CD4-positive, alpha-beta T cell treated with Interleukin-15 for 1 hour (primary cell): ENCODE measurements around the gene CDC42BPG.
"Not testable (repeated sequence)": the region's sequence is repeated elsewhere in the genome, so short reads cannot be mapped to it uniquely, and the experiment has no call there.

Experiments
- DNase-seq: peaks from one replicate; pipeline ENCODE4 v3.0.0-alpha.2; 2020

Gene CDC42BPG

DNA sequence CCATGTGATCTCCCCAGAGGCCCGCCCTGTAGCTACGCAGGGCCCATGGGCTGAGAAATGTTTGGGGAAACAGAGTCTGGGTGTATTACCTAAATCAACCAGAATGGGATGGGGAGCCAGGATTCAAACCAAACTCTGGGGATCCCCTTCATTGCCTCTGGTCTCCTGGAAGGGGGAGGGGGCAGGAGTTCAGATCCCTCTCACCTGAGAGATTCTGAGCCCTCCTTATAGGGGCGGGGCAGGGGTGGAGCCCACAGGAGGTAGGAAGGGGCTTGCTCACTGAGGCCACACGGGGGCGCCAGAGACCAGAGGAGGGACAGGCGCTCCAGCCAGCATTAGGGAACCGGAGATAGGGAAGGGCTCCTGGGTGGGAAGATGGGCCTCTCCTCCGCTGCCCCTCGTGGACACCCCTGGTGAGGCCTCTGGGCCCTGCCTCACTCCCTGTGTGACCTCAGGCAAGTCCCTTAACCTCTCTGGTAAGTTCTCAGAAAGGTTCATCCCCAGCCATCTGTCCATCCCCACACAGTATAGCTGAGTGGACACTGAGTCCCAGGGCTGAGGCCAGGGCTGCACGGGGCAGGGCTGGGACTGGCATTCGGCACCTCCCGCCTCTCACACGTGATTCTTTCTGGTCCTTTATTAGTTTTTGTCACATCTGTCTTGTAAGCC, 2.7 kb upstream of the CDC42BPG start:
- DNase-seq: peak; percentile 89

DNA sequence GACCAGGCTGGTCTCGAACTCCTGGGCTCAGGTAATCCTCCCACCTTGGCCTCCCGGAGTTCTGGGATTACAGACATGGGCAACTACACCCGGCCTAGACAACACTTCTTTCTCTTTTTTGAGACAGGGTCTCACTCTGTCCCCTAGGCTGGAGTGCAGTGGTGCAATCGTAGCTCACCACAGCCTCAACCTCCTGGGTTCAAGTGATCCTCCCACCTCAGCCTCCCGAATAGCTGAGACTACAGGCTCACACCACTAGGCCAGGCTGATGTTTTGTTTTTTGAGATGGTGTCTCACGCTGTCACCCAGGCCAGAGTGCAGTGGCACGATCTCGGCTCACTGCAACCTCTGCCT, 1.3 kb upstream of the CDC42BPG start:
- not testable (repeated sequence) for DNase-seq

DNA sequence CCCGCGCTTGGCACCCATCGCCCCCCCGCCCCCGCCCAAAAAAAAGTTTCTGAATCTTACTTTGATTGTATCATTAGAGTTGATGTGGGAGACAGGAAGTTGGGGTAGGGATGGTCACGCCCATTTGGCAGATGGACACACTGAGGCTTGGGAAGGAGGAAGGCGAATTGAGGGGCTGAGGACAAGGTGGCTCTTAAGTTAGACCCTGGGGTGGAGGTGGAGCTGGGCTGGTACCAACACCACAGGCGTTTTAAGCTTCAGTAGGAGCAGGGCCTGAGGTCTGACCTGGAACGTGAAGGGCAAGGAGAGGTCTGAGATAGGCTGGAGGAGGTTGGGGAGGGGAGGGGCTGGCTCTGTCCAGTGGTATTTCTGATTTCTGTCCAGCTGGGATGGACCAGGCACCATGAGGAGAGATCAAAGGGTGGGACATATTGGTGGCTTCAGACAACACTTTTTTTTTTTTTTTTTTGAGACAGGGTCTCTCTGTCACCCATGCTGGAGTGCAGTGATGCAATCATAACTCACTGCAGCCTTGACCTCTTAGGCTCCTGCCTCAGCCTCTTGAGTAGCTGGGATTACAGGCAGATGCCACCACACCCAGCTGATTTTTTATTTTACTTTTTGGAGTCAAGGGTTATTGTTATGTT, 799 bp upstream of the CDC42BPG start:
- no peak for DNase-seq

DNA sequence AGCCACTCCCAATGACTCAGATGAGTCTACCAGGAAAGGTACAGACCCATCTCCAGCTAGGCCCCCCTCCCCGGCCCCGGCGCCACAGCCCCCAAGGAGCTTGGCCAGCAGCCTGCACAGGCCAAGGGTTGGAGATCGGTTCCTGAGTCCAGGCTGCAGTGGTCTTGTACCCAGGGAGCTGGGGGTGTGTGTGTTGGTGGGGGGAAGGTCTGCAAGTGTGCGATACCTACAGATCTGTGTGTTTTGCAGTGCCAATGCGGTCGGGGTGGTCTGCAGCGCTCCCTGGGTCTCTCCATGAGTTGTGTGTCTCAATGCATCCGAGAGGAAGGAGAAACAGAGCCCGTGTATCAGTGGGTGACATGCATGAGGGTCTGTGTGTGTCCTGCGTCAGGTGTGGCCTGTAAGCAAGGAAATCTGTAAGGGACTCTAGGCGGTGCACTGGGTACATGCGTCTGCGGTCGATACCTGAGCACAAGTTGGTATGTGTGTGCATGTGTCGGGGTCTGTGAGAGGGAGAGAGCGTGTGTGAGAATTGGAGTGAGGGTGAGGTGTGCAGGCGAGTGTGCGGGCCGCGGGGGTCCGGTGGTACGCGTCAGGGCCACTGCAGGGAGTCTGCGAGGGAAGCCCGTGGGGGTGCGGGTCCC, 645 bp downstream of the CDC42BPG start:
- DNase-seq: no peak

DNA sequence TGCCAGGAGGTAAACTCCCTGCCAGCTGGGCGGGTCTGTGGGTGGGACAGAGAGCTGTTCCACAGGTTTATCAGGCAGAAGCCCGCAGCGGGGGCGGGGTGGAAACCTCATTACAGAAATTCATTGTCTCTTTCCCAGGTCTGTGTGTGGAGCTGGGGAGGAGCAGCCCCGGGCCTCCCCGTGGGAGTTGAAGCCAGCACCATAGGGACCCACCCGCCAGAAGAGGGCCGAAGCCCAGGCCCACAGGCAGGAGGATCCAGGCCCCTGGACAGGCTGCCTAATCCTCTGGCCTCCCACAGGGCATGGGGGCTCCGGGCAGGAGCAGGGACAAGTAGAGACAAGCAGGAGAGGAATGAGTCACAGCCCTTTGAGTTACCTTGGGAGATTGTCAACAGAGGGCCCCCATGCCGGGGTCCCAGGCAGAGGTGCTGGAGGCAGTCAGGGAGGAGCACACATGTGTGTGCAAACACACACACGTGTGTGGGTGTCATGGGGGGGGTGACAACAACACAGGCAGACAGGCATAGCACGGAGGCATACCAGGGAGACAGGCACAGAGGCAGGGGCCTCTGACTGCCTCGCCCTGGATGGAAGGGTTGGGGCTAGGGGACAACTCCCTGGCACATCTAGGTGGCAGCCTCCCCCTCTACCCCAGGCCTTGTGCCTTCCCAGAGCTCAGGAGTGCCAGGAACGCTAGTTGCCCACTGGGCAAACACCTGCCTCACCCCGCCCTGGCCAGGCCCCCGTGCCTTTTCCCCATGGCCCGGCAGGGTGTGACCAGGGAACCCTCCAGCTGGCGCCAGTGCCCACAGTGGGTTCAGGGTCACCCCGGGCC, 1.4 kb downstream of the CDC42BPG start:
- no peak for DNase-seq

DNA sequence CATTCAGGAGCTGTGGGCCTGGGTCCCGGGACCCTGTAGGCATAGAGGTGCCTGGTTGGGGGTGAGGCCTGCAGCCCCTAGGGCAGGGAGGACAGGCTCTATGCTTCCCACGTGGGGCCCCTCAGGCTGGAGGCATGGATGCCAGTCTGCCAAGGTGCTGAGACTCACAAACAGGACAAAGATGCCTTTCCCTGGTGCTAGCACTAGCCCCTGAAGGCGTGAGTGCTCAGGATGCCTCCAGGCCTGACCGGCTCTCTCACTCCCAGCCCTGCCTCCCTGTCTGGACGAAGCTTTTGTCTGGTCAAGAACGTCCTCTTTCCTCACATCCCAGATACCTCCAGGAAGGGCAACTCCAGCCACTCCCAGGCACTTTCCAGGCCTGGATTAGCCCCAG, 2.1 kb downstream of the CDC42BPG start:
- no peak for DNase-seq

DNA sequence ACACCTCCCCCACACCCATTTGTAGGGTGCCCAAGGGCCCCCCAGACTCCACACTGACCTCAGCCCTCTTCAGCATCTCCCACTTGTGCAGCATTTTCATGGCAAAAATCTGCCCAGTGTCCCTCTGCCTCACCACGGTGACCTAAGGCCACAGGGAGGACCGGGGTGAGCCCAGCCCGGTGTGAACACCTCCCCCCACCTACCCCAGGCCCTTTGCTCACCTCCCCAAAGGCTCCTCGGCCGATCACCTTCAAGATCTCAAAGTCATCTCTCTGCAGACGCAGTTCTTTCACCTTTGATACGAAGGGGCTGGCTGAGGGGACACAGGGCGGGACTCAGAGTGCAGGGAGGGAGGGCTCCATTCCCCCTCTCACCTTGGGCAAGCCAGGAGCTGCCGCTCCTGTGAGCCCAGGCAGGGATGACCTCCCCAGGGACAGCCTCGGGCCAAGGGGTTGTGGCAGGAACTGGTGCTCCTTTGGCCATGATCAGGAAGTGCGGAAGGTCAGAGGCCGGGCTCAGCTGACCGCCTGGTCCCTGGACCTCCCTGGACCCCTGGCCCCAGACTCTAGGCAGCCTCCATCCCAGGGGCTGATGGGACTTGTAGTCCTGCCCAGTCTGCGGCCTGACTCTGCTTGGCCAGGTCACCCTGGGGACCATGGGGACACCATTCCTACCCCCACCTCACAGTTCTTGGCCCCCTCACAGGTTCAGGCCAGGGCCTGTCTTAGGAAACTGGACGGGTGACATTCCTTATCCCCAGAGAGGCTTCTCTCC, 2.7 kb downstream of the CDC42BPG start:
- no peak for DNase-seq

DNA sequence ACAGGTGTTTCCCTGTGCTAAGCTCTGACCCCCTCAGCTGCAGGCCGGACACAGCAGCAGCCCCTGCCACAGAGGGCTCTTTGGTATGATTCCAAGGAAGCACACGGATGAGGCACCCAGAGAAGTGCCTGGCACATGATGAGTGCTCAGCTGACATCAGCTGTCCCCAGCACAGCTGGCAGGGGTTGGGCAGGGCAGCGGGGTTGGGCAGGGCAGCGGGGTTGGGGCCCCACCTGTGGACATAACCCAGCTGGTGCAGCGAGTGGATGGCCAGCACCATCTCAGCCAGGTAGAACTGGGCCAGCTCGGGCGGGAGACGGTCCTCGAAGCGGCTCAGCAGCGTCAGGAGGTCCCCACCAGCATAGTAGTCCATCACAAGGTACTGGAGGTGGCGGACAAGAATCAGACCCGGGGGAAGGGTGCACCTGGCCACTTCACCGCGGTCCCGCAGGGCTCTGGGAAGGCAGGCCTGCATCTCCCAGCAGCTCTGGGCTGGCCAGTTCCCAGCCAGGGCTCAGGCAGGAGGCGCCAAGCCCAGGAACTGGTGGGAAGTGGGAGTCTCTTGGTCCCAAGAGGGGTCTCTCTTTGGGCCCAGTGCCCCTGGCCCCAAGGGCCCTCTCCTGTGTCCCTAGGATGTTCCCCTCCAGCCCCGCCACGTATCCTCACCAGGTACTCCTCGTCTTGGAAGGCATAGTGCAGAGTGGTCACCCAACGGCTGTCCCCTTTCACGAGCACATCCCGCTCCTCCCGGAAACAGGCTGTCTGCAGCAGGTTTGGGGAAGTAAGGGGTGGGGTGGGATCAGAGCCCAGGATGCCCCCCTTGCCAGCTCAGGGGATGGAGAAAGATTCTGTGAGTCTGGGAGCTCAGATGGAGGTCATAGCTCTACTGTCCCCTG, 4.3 kb downstream of the CDC42BPG start:
- peak; percentile 16 for DNase-seq

DNA sequence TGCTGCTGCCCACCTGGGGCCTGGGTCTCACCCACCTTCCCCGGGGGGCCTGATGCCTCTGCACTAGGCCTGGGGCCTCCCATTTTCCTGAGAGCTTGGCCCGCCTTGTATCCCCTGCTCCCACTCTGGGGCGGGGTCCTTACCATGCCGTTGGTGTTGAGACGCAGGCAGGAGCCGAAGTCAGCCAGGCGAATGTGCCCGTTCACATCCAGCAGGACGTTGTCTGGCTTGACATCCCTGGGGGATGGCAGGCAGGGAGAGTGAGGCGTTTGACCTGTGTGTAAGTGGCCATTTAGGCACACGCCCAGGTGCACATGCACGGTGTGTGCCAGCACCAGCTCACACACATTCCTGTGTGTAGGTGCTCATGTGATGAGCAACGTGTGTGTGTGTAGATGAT, 5.1 kb downstream of the CDC42BPG start:
- no peak for DNase-seq

DNA sequence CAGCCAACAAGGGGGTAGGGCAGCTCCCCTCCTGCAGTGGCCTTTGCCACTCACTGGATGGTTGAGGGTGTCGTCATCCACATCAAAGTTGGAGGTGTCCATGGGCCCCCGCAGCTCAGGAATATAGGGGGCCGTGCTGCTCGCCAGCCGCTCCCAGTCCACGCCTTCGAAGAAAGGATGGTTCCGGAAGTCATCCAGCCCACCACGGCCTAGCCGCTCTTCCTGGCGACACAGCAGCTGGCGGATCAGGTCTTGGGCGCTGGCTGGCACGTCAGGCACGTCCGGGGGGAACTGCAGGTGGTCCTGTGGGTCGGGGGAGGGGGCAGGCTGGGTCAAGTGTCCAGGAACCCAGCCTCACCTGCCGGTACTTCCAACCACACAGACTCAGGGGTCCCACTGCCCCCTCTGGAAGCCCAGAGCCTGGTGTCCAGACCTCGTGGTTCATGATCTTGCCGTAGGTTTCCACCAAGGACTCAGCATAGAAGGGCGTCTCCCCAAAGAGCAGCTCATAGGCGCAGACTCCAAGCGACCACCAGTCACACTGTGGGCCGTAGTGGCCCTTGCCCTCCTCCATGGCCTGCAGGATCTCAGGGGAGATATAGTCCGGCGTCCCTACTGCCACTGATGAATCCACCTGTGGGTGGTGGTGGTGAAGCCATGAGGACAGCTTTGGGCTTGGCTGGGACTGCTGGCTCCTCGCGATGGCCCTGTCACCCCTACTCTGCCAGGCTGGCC, 5.7 kb downstream of the CDC42BPG start:
- peak; percentile 9 for DNase-seq

DNA sequence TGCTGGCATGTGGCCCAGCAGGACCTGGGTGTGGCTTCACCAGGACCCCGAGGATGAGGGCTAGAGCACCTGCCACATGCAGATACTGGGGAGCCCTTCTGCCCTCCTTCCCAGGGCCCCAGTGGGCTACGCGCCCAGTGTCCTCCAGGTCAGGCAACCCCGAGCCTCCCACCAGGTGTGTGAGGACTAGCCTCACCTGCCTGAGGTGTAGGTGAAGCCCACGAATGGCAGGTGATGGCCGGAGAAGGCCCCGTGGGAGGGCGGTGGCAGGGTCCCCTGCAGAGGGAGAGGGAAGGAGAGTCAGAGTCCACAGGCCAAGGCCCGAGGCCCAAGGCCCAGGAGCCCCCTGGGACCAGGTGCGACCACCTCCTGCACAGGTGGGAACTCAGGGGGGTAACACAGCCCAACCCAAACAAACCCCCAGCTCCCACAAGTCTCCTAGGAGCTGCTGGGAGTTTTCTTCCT, 6.5 kb downstream of the CDC42BPG start:
- no peak for DNase-seq

DNA sequence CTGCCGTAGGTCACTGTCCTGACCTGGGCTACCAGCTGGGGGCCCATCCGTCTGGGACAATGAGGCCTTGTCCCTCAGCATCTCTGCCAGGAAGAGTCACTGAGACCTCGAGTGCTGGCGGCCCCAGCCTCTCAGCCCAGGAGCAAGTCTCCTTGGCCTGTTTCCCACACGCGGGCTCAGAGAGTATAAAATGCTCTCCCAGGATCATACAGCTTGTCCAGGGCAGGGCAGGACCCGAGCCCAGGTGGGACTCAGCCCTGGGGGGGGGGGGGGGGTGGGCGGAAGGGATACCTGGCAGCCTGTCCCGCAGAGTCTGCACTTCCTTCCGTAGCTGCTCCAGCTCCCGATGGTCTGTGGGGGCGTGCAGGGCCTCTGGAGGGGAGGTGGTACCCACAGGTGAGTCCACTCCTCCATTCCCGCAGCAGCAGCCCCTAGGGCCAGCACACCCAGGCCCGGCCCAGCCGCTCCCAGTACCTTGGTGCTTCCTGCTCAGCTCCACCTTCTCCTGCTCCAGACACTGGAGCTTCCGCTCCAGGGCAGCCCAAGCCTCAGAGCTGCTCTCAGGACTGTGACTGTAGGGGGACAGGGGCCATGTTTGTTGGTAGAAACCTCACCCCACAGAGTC, 7.9 kb downstream of the CDC42BPG start:
- DNase-seq: no peak

DNA sequence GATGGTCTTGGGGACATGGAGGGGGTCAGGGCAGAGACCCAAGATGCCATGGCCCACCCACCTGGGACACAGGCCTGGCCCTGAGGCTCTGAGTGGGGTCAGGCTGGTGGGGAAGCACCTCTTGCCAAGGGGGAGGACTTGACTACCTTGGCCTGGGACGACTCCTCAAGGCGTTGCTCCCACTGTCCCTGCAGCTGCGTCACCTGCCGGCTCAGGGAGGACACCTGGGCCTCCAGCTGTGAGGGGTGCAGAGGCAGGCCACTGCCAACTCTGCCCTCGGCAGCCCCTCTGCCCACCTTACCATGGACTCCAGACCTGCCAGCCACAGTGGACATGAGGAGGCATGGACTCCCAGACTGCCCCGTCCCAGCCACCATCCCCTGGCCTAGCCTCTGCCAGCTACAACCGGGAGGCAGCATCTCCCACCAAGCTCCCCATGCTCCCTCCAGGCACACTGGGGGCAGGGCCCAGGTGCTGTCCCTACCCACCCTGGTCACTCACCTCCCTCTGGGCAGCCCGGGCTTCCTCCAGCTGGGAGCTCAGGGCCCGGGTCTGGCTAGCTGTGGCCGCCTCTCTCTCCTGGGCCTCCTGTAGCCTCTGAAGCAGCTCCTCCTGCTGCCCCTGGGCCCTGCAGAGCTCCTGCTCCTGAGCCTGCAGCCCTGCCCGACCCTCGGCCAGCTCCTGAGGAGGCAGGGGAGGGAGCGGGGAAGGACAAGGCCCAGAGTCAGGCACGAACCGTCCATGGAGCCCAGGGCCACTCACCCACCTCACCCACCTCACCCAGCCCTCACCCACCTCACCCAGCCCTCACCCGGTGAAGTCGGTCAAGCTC, 8.6 kb downstream of the CDC42BPG start:
- no peak for DNase-seq

DNA sequence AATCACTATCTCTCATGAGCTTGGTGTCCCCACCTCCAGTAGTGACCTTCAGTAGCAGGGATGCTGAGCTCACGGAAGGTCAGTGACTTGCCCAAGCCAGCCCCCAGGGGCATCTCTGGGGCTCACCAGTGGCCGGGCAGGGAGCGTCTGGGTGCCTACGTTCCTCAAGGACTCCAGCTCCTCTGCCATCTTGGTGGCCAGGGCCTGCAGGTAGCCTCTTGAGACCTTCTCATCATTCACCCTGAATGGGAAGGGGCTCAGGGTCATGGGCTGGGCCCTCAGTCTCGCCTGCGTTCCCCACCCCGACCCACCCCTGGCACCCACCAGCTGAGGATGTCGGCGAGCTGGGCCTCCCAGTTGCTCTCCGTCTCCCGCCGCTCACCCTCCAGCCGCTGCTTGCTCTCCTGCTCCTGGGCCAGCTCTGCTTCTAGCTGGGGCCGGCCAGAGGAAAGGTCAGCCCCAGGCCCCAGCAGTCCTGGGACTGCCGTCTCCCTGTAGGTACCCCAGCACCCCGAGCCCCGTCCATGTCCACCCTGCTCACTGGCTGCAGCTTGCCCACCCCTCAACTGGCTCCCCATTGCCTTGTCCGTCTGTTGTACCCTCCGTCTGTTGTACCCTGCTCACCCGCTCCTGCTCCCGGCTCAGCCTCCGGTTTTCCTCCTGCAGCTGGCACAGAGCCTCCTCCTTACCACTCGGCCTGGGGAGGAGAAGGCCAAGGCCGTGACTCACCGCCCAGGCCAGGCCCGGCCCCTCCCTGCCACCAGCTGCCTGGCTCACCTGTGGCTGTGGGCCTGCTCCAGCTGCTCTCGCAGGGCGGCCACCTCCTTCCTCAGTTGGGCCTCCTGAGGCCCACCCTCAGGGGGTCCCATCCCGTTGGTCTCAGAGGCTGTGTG, 9.5 kb downstream of the CDC42BPG start:
- DNase-seq: no peak

DNA sequence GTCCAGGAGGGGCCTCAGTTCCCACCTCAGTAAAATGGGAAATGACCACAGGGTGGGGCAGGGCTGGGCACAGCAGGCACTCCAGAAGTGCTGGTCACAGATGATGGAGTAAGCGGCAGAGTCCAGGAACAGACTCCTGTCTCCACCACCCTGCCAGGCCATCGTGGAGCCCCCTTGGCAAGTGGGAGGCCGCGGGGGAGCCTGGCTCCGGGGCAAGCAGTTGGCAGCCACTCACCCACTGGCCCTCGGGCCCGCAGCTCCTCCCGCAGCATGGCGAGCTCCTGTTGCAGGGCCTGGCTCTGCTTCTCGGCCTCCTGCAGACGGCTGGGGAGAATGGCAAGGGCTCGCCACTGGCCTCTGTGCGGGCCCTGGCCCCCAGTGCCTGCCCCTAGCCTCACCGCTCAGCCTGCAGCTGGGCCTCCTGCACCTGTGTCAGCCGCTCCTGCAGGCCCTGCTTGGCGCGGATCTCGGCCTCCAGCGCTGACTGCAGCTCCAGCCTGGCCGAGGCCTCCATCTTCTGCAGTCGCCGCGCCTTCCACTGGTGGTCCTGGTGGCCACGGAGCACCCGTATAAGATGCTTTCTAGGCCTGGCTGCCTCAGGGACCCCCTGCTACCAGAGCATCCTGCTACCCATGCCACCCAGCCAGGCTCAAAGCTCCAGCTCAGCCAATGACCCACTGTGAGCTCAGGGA, 10.3 kb downstream of the CDC42BPG start:
- no peak for DNase-seq

DNA sequence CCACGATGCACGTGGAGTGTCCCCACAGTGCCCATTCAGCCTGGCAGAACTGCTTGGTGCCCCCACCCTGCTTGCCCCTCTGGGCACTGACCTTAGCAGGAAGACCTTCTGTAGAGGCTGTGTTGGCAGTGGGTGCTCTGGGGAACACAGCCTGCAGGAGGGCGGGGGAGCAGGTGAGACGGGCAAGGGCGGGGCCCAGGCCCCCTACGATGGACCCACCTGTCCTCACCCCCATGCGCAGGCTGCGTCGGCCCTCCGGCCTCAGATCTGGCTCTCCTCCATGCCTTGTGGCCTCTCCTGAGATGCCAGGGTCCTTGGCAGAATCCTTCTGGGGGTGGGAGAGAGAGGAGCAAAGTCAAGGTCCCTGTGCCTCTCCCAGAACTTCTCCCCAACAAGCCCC, 10.9 kb downstream of the CDC42BPG start:
- DNase-seq: no peak

DNA sequence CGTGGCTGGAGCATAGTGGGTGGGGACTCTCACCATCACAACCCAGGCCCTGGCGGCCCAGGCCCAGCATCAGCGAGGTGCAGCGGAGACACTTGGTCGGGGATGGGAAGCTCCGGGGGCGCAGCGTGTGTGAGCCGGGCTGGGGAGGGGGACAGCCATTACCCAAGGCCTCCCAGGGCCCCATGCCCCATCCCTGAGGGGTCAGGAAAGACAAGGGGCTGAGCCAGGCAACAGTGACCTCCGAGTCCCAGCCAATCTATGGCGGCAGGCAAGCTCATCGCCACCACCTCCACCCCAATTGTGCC, 11.3 kb downstream of the CDC42BPG start:
- no peak for DNase-seq
